Upper lobe of left lung (tissue), 6 donors: Measurements from ENCODE around the gene BIVM. TPM values are rescaled to one million over a fixed set of nuclear protein-coding genes. Genes with fewer than 3 reads are reported as not detected.

Experiments used
- ATAC-seq, 2 donors: fragments of 200-7000 bp; cut with Tn5 transposase; one replicate each; pipeline ENCODE4 v1.9.1; 2022; ENCODE audit warnings: mild to moderate bottlenecking in 2 of 2, moderate library complexity in 2 of 2; ENCODE audit not compliant: low FRiP score in 2 of 2
- DNase-seq, 2 donors: peaks; one replicate each; pipeline ENCODE4 v3.0.0-alpha.2; 2019 to 2020
- H3K27ac ChIP-seq, 4 donors: fragments of 200-600 bp; sonication (generic); one replicate each; pipeline ENCODE4 v1.5.1; 2016 to 2019
- H3K27me3 ChIP-seq, 4 donors: fragments of 200-600 bp; sonication (generic); one replicate each; pipeline ENCODE4 v1.5.1; 2017 to 2019
- H3K36me3 ChIP-seq, 4 donors: fragments of 200-600 bp; sonication (generic); one replicate each; pipeline ENCODE4 v1.5.1; 2016 to 2019
- H3K4me1 ChIP-seq, 4 donors: fragments of 200-600 bp; sonication (generic); one replicate each; pipeline ENCODE4 v1.5.1; 2018 to 2019
- H3K4me3 ChIP-seq, 4 donors: fragments of 200-600 bp; sonication (generic); one replicate each; pipeline ENCODE4 v1.5.1; 2017 to 2019; ENCODE audit warnings: mild to moderate bottlenecking in 2 of 4, moderate library complexity in 1 of 4
- H3K9me3 ChIP-seq, 4 donors: fragments of 200-600 bp; sonication (generic); one replicate each; pipeline ENCODE4 v1.5.1; 2018 to 2019
- CTCF ChIP-seq, 6 experiments: fragments of 450-650 bp in 4 of 6; fragments of 200-600 bp in 2 of 6; sonication (generic) in 2 of 6; IDR thresholded peaks; one replicate each; pipeline ENCODE4 v1.5.1; 2016 to 2019; ENCODE audit warnings: antibody characterized with exemption in 6 of 6
- EP300 ChIP-seq, 4 donors: sonication (generic); formaldehyde crosslinking; IDR thresholded peaks; one replicate each; pipeline ENCODE4 v1.5.1; 2017; ENCODE audit warnings: antibody characterized with exemption in 4 of 4, control low read depth in 2 of 4
- POLR2A ChIP-seq, 4 donors: fragments of 450-650 bp; IDR thresholded peaks; one replicate each; pipeline ENCODE4 v1.5.1; 2016 to 2017; ENCODE audit warnings: antibody characterized with exemption in 4 of 4, mild to moderate bottlenecking in 2 of 4
- POLR2AphosphoS5 ChIP-seq, 2 donors: sonication (generic); formaldehyde crosslinking; IDR thresholded peaks; one replicate each; pipeline ENCODE4 v1.5.1; 2017; ENCODE audit warnings: antibody characterized with exemption in 2 of 2
- WGBS, 2 donors: methylation state at CpG; one replicate each; pipeline ENCODE4 v1.1.5; 2017 to 2018; 5-methylcytosine and 5-hydroxymethylcytosine counted together
- total RNA-seq, 6 donors: library from RNA; depleted of rRNA in 4 of 6; stranded (reverse); fragments of >200 nt in 4 of 6; gene quantifications; one replicate each; pipeline versions ENCODE4 v1.1.0 to v1.2.1, GENCODE V29; 2016 to 2021
- donor health status: DM: no; HTN: no; CAD: no; lungs with moderate emphysema.
- donor health status: DM: no; HTN: yes; CAD: no; lungs with severe emphysema.

The BIVM gene
- total RNA-seq, 6 donors from 2014 or later = 7.1 to 45.1 (median 15.6) TPM

DNA sequence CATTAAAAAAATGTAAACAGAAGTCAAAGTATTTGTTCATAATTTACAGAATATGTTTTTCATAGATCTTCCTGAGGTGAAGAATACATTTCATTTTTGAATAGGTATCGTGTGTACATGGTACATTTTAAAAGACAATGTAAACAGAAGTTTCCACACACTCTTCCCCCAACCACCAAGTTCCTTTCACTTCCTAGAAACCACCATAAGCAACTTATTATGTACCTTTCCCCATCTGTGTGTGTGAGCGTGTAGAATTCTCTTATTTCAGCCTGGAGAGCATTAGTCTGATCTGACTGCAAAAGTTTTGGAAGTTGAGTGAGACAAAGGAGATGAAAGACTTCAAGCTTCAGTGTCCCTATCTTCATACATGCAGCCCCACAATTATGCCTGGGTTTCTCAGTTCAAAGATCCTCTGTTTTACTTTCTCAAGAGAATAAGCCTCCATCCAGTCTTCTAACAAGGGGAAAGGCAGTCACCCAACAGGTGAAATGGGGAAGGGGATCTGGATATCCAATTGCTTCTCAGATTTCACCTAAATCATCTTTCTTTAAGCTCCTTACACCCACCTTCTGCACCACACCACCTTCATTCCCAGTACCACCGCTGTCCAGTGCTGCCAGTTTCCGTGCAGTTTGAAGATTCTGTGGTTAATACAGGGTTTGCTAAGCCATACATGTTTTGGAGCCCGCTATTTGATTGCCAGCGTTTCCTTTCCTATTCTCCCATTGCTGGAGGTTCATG is 27.4 kb upstream of the BIVM start:
- H3K4me3 ChIP-seq = no peak overlapping the region
- 78 to 83% methylated on average over 6 of the region's 6 CpGs for WGBS, 2 donors
- no peak overlapping the region for H3K27ac ChIP-seq
- peaks cover 0 to 6% (median 1%) of the 10 kb centered on the region in 4 donors for H3K36me3 ChIP-seq
- peaks cover 6 to 16% (median 13%) of the 10 kb centered on the region in 4 donors for H3K4me1 ChIP-seq
- ATAC-seq (no peak), DNase-seq (no peak)
- no peaks in the 10 kb centered on the region for H3K27me3 ChIP-seq
- TF ChIP-seq EP300 (IDR thresholded peaks at IDR 0.05) = no peak
- no peak for TF ChIP-seq POLR2AphosphoS5 (IDR thresholded peaks at IDR 0.05)
- TF ChIP-seq POLR2A (IDR thresholded peaks at IDR 0.05) = no peak
- no peak for TF ChIP-seq CTCF (IDR thresholded peaks at IDR 0.05)
- no peaks in the 10 kb centered on the region for H3K9me3 ChIP-seq

DNA sequence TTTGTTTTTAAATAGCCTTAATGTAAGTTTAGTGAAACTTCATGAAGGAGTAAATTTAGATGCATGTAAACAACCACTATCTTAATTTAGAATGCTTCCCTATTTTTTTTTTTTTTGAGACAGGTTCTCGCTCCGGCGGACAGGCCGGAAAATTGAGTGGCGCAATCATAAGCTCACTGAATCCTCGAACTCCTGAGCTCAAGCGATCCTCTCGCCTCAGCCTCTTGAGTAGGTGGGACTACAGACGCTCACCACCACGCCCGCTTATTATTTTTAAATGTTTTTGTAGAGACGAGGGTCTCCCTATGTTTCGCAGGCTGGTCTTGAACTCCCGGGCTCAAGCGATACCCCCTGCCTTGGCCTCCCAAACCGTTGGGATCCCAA is 26.9 kb upstream of the BIVM start:
- WGBS, 2 donors = 83 to 91% methylated on average over 16 of the region's 16 CpGs
- Histone ChIP-seq H3K27ac (no peak overlapping the region), H3K4me1 (peaks cover 6 to 16% (median 13%) of the 10 kb centered on the region in 4 donors), H3K27me3 (no peaks in the 10 kb centered on the region), H3K9me3 (no peaks in the 10 kb centered on the region), H3K4me3 (no peak overlapping the region), H3K36me3 (peaks cover 0 to 3% (median 1%) of the 10 kb centered on the region in 4 donors)
- no peak for ATAC-seq
- TF ChIP-seq POLR2A (IDR thresholded peaks at IDR 0.05) (no peak), POLR2AphosphoS5 (IDR thresholded peaks at IDR 0.05) (no peak)
- DNase-seq = no peak

- 4 to 13% methylated on average over 12 to 48 of the region's 85 CpGs for WGBS, 2 donors
- Histone ChIP-seq H3K9me3 (no peaks in the 10 kb centered on the region), H3K27ac (peak within 1 kb of the TSS; percentile 84 to 91 (median 88)), H3K4me1 (peaks cover 6 to 16% (median 13%) of the 10 kb centered on the region in 4 donors), H3K4me3 (peak within 1 kb of the TSS; percentile 65 to 91 (median 78)), H3K27me3 (no peaks in the 10 kb centered on the region), H3K36me3 (no peaks in the 10 kb centered on the region)
- TF ChIP-seq POLR2AphosphoS5 (IDR thresholded peaks at IDR 0.05) (peak; percentile 32 to 92), POLR2A (IDR thresholded peaks at IDR 0.05) (peak in 3 of 4 donors; percentile 76 to 92 (median 85)), EP300 (IDR thresholded peaks at IDR 0.05) (no peak), CTCF (IDR thresholded peaks at IDR 0.05) (peak in 3 of 6 experiments; percentile 49 to 56 (median 51))
- DNase-seq (peak; percentile 85 to 98), ATAC-seq (peak; percentile 99)
These were observed 25.3 kb upstream of the BIVM start, which contains the start of gene TEX30 for GRCh38 chr13:102773441-102774213. Gene TEX30 (minus strand): TSS chr13:102773786. CDS start chr13:102770026, 3,760 bp downstream.

DNA sequence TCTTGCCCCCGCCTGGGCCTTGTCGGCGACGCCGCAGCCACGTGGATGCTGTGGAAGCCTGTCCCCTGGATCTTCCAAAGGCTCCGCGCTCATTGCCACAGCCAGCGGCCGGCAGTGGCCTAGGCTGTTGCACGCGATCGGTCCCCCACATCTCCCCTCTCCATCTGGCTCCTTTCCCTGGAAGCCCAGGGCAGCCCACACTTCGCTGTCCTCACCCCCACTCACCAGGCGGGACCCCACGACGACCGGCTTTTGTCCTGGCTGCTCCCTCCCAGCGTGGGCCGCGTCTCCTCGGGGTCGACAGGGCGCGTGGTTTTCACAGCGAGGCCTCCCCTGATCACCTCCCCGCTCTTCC is 24.7 kb upstream of the BIVM start:
- WGBS, 2 donors = 78 to 81% methylated on average over 19 to 21 of the region's 27 CpGs
- ATAC-seq (peak in 1 of 2 donors; percentile 5), DNase-seq (peak in 1 of 2 donors; percentile 88)
- peak overlapping the region; percentile 84 to 91 (median 88) for H3K27ac ChIP-seq
- no peaks in the 10 kb centered on the region for H3K36me3 ChIP-seq
- peak overlapping the region; percentile 65 to 91 (median 78) for H3K4me3 ChIP-seq
- H3K4me1 ChIP-seq = peaks cover 6 to 16% (median 13%) of the 10 kb centered on the region in 4 donors
- no peaks in the 10 kb centered on the region for H3K27me3 ChIP-seq
- H3K9me3 ChIP-seq = no peaks in the 10 kb centered on the region
- TF ChIP-seq EP300 (IDR thresholded peaks at IDR 0.05) (no peak), POLR2A (IDR thresholded peaks at IDR 0.05) (no peak), CTCF (IDR thresholded peaks at IDR 0.05) (no peak), POLR2AphosphoS5 (IDR thresholded peaks at IDR 0.05) (no peak)
